A204.1 (cell line): ENCODE results near the gene MAPT.

Source experiments
- FAIRE-seq: peaks from 2 replicates; lab custom pipeline; 2012; peaks lifted over from hg19 to GRCh38; lab: Jason Lieb, UNC

MAPT gene

DNA sequence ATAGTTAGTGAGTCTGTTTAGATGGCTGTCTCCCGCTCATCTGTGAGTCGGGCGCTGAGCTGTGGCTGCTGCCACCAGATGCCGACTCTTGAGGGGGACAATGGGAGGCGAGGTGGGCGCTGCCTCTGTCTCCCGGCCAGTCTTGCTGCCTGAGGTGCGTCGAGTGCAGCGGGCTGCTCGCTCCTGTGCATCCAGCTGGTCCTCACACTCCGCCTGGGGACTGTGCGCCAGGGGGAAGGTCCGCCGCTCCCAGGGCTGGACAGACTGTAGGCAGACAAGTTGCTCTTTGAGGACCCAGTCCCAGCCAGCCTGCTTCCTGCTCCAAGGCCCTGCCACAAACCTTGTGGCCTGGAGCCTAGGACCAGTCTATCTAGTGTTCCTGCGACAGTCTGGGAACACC is 137.1 kb downstream of the MAPT start:
- FAIRE-seq, result no peak

DNA sequence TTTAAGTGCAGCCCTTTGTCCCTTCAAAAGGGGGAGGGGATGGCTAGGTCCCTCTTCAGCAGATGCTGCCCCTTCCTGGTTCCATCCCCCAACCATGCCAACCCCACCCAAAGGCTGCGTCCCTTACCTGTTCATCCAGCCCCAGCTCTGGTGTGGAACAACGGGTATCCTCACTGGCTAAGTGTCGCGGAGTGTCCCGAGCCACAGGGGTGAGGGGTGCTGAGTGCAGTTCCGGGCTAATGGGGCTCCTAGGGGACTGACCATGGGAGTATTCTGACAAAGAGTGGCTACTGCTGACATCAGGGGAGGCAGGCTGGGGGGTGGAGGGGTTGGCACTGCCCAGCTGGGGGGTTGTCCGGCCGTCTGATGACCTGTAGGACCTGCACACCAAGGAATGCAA is 137.6 kb downstream of the MAPT start:
- FAIRE-seq, result no peak

DNA sequence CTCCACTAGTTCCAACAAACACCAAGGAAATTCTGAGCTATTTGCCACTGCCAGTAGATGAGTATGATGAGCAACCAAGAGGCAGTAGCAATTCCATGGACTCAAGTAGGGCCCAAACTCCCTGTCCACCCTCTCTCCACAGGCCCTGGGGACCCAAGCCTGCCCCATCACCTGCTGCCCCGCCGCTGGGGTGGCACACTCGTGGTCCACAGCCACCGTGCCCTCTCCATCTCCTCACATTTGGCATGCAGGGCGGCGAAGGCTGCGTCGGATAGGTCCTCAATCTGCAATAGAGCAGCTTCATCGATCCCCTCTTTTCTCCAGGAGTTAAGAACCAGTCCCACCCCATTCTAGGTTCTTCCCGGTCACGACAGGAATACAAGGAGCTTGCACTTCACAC is 138.6 kb downstream of the MAPT start:
- FAIRE-seq, result no peak

DNA sequence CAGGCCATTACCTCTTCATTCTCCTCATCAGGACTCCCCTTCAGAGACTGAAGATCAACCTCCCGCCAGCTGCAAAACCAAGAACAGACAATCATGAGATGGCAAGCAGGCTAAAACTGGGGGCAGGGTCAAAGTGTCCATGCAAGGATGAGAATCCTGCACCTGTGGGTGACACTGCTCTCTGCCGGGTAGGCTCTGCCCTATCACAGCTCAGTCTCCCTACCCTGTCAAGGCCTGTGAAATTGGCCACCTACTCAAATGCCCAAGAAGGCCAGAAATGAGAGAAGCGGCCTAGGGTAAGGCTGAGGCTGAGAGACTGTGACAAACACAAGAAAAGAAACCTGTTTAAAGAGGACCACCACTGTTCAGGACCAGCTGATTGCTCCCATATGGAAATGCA is 139.0 kb downstream of the MAPT start:
- no peak for FAIRE-seq

DNA sequence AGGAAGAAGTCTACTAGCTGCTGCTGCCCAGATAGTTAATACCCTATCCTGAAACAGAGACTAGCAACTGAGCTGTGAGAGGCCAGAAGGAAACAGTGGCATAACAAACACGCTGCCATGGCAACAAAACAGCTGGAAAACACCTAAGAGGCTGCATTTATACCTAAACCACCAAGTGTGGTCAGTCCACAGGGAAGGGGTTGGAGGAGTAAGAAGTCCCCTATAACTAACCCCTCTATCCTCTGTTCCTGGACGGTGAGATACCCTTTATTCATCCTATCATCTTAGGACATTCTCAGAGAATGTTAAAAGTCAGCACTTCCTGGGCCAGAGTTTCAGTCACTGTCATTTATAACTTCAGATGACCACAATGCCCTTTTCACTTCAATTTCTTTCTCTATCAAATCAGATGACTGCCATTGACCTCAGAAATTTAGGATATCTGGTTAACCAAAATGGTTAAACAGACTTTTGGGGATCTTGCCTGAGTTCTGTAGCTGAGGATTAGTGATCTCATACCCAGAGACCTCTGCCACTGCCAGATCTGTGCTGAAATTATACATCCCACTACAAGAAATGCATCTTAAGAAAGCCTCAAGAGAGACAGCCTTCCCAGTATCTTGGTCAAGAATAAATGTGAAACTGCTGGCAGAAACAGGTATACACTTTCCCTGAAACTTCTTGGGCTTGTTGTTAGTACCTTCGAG is 140.9 kb downstream of the MAPT start:
- FAIRE-seq, result no peak

DNA sequence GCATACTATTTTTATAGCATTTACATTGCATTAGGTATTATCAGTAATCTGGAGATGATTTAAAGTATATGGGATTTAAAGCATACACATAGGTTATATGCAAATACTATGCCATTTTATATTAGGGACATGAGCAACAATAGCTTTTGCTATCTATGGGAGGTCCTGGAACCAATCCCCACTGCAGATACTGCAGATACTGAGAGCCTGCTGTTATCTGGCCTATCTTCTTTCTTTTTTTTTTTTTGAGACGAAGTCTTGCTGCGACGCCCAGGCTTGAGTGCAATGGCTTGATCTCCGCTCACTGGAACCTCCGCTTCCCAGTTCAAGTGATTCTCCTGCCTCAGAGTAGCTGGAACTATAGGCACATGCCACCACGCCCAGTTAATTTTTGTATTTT is 142.1 kb downstream of the MAPT start:
- no peak for FAIRE-seq

DNA sequence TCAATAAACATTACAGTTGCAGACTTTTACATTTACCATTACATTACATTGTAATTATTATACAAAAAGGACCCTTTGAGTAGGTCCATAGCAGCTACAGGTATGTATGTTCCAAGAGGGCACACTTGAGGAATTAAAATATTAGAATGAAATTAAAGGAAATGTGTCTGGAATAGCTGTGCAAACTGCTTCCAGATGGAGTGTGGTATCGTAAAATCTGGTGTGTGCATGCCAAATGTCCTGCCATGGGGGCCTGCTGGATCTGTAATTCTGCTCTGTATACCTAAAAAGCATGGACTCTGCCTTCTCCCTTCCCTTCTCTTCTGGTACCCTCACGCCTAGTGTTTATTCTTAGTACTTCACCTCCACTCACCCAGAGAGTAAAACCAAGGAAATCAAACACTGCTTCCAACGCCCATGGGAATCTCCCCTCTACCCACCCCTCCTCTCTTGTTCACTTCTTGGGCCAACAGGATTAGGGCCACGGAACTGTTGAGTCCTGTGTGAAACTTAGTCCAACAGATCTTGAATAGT is 143.4 kb downstream of the MAPT start:
- FAIRE-seq, result no peak

DNA sequence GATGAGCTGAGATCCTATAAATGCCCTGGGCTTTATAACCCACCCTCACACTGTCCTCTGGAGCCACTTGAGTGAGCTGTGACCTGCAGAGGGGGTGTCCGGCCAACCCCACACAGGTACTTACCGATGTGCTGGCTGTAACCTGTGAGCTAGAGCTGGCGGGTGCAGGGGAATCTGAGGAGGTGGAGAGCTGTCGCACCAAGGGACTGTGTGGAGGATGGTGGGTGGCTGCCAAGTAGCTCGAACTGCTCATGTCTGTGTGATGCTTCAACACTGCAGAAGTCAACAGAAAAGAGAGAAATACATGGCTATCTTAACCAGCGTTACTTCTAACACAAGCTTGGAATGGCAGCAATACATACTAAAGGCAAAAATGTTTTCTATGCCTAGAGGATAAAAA is 144.1 kb downstream of the MAPT start:
- FAIRE-seq, result no peak

DNA sequence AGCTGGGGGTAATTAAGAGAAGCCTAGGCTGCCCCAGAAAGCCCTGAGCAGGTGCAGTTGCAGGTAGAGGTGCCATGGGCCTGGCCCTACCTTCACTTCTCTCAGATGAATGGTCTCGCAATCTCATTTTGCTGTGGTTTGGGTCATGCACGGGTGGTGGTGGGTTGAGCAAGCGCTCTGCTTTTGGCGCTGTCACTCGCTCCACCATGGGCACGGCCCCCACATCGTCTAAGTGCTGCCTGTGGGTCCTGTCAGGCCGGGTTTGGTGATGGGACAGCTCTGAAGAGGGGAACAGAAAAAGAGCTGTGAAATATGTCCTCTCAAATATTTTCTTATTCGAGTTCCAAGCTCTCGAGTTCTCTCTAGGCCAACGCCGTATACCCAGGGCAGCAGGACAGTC is 144.6 kb downstream of the MAPT start:
- FAIRE-seq, result no peak

DNA sequence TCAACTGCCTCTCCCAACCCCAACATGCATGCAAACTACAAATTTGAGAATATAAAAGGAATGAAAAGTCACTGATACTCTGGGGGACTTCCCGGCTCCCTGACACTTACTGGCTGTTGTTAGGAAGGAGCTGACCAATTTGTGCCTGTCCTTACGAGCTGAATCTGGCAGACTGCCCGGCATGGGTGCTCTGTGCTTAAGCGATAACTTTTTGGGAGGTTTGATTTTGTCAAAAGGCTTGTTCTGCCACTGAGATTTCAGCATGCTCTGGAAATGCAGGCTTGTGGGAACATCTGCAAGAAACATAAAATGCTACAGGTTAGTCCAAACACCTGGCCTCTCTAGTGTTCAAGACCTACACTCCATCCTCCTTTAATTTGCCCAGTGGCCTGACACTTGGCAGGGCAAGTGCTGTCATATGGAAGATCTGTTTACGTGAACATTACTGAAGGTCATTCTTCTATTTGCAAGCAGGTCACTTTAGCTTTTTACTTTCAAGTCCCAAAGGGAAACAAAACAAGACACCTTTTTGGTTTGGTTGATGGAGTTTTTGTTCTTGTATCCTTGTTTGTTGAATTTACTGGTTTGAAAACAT is 145.3 kb downstream of the MAPT start:
- FAIRE-seq, result no peak

DNA sequence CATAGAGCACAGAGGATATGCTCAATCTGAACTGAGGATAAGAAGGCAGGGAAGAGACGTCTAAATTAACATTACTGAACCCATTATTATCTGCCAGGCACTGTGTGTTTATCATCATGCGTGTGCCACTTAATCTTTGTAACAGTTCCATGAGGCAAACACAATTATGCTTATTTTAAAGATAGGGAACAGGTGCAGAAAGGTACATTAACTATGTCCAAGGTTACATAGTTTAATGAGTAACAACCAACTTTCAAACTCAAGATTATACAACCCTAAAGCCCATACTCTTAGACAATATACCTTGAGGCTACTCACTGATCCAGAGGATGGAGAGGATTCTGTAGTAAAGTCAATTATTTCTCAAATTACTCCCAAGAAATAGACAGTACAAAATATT is 147.9 kb downstream of the MAPT start:
- no peak for FAIRE-seq

DNA sequence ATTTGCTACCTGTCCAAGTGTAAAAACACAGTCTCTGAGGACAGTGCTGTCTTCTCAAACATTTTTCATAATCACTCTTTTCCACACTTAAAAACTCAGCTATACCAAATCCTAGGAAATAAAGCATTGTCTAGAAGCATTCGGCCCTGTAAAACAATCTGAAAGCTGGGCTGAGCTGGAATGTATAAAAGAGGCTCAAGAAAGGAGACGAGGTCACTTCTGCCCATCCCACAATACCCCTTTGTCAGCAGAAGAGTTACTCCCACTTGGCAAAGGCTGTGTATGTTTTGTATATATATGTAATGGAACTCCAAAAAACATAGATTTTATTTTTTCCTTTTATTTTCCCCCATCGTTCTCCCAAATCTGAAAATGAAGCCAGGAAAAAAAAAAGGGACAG is 148.6 kb downstream of the MAPT start:
- FAIRE-seq, result no peak

DNA sequence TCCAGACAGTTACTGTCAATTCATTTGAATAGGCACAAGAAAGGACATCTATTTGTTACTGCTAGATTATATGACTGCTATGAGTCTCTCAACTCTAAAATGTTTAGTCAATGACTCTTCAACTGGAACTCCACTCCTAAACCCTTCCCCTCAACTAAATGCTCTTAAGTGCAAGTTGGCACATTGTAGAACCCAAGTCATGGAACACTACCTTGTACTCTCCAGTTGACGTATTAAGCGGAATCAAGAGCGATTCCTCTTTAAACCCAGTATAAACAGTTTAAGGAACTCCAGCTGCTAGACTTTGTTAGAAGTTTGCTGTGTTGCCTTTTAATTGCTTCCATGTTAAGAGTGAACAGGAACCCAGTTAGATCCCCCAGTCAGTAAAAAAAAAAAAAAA is 149.3 kb downstream of the MAPT start:
- no peak for FAIRE-seq

DNA sequence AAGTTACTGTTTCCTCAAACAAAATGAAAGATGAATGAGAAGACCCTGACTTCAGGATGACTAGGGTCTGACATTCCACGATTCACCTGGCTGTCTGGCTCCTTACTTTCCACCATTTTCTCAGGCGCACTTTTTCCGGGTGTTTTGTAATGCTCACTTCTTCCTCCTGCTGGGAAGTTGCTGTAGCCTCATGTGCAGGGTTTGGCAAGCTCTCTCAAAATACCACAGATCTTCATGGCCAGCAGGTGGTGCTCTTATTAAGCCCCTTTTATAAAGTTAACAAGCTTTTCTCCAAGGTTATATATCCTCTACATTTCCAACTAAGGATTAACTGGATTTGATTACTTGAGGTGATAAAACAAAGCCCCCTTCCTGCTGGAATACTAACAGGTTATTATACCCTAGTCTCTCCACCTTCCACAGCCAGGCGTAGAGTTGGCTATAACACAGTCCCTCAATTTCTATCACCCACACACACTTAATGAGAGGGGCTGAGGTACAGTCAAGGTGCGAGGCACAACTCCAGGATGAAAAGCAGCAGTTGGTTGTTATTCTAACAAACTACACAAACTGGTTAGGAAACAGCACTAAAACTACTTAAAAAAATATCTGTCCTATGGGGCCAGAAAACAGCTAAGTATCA is 150.1 kb downstream of the MAPT start:
- peak; percentile 79 for FAIRE-seq

DNA sequence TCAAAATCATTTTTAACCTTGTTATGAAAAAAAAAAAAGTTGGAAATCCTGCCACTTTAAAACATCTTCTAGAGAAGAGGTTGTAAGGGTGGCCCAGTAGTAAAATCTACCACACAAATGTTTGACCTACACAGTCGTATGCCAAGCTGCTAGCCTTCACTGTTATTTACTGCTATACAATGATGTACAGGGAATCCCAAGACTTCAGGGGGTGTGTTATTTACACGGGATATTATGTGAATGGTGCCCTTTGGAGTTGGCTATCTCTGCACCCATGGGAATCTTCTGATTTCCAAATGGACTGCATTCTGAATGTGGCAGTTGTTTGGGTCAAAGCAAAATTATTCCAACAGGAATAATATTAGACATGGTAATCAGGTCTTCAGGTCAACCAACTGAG is 150.6 kb downstream of the MAPT start:
- no peak for FAIRE-seq

DNA sequence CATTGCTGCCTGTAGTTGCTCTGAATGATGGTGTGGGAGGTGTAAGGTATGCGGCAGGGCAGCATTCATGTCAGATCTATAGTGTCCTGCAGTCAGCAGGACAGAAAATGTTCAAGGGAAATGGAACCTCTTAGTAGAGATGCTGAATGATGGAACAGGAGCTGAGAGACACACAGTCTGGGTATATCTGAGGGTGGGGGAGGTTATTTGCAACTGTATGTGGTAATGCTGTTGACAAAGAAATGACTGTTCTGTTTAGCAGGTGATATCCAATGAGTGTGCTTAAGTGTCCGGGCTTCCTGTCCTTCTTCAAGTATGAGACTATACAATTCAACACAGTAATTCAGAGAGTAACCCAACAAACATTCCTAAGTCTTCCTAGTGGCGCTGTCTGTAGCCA is 151.3 kb downstream of the MAPT start:
- no peak for FAIRE-seq

DNA sequence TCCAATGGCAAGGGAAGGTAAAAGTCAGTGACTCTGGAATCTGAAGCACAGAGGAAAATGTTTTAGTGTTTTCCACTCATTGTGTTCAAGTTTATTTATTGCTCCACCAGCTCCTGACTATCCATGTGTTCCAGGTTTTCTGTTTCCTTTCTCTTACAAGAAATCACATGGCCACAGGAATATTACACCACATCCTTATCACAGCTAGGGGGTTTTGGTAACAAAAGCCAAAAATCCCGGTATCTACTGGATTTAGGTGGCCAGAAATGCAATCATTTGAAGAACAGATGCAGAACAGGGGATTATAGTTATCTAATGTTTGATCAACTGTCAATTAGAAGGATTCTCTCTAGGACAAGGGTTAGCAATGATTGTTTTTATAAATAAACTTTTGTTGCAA is 152.6 kb downstream of the MAPT start:
- FAIRE-seq, result no peak

DNA sequence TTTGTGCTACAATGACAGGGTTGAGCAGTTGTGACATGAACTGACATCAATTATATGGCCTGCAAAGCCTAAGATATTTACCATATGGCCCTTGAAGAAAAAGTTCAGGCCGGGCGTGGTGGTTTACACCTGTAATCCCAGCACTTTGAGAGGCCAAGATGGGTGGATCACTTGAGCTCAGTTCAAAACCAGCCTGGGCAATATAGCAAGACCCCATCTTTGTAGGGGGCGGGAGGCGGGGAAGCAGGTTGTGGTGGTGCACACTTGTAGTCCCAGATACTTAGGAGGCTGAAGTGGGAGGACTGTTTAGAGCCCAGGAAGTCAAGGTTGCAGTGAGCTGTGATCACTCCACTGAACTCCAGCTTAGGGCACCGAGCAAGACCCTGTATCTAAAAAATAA is 153.0 kb downstream of the MAPT start:
- no peak for FAIRE-seq

DNA sequence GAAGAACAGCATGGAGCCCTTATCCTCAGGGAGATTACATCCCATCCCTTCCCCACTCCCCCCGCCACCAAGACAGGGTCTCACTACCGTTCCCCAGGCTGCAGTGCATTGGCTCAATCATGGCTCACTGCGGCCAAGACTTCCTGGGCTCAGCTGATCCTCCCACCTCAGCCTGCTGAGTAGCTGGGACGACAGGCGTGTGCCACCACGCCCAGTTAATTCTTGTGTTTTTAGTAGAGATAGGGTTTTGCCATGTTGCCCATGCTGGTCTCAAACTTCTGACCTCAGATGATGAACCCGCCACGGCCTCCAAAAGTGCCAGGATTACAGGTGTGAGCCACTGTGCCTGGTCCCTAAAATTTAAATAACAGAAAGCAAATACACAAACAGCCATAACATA is 153.5 kb downstream of the MAPT start:
- no peak for FAIRE-seq

DNA sequence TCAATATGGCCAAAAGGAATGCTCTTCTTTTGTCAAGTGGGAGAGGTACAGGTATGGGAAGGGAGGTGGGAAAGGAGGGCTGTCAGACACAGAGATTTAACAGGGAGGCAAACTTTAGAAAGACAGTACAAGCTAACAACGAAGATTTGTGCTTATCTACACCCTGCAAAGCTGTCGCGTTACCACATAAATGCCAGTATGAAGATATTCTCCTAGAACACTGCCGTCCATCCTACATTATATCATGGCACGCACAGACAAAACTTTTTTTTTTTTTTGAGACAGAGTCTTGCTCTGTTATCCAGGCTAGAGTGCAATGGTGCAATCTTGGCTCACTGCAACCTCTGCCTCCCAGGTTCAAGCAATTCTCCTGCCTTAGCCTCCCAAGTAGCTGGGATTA is 155.3 kb downstream of the MAPT start:
- FAIRE-seq, result no peak

DNA sequence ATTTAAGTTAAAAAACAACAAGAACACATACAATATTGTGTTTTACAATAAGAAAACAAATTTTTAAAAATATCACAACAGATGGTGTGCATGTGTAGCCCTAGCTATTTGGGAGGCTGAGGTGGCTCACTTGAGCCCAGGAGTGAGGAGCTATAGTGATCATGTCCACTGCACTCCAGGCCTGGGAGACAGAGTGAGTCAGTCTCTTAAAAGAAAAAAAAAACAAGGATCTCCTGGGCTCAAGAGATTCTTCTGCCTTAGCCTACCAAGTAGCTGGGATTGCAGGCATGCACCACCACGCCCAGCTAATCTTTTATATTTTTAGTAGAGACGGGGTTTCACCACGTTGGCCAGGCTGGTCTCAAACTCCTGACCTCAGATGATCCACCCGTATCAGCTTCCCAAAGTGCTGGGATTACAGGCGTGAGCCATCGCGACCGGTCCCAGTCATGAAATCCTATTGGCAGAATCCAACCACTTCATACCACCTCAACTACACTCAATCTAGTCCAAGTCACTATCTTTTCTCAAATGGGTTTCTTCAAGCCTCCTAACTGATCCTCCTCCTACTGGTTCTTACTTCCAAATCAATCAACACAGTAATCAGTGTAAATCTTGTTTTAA is 159.7 kb downstream of the MAPT start:
- FAIRE-seq, result no peak

DNA sequence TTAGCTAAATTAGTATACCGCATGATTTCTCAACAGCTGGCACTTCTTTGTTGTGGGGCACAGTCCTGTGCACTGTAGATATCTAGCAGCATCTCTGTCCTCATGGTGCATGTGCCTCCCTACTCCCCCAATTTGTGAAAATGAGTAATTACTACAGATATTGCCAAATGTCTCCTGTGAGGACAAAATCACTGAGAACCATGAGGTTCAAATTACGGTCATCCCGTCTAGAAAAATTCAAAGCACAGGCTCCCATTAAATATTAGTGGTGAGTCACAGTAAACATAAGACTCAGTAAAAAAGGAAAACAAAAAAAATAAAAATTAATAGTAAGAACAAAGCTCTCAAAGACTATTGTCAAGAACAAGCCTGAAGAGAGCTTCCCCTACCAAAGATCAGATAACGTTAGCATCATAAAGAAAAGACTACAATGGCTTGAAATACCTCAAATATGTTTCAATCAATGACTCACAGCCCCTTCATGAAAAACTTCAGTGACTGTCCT is 162.5 kb downstream of the MAPT start:
- no peak for FAIRE-seq

DNA sequence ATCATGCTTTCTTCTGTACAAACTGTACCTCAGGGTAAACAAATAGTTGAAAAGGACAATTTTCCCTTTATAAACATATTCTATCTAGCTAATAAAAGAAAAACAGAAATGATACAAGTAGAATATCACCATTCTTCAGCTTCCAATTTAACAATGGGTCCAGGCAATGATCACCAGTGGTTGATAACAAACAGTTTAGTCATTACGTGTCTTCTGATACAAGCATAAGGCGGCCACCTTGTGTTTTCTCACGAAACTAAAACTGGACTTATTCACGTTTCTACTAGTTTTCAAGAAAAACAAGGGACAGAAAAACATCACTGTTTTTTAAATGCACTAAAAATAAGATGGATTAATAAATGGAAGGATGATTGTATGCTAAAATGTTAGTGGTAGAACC is 163.0 kb downstream of the MAPT start:
- no peak for FAIRE-seq
